Vagina (tissue), 2 donors: Measurements from ENCODE around the gene MIOX.

ENCODE experiments used
- CTCF ChIP-seq, 3 experiments: fragments of 450-650 bp in 2 of 3; fragments of 200-600 bp in 1 of 3; sonication (generic) in 1 of 3; IDR thresholded peaks; one replicate each; pipeline ENCODE4 v1.5.1; 2017 to 2019; ENCODE audit warnings: antibody characterized with exemption in 3 of 3, mild to moderate bottlenecking in 2 of 3, moderate library complexity in 2 of 3
- POLR2A ChIP-seq, 2 donors: fragments of 450-650 bp; IDR thresholded peaks; one replicate each; pipeline ENCODE4 v1.6.1; 2017; ENCODE audit warnings: antibody characterized with exemption in 2 of 2, mild to moderate bottlenecking in 2 of 2, moderate library complexity in 2 of 2

GRCh38 chr22:50456026-50456425 is 30.6 kb upstream of the MIOX start:
- TF ChIP-seq CTCF (IDR thresholded peaks at IDR 0.05) = no peak
- no peak for TF ChIP-seq POLR2A (IDR thresholded peaks at IDR 0.05)
